ENCODE measurements around the gene ENAM. TPM values are rescaled to one million over a fixed set of nuclear protein-coding genes. Genes with fewer than 3 reads are reported as not detected.

The ENAM gene
- total RNA-seq, 2 donors from 2014 or later = not detected

Other genes with a start within 250 kb of the ENAM start
- not detected for gene SMR3B, start 245.6 kb upstream of the ENAM start, total RNA-seq
- not detected for gene OPRPN, start 230.8 kb upstream of the ENAM start, total RNA-seq
- gene MUC7, start 156.5 kb upstream of the ENAM start, total RNA-seq = not detected
- gene AMTN, start 110.2 kb upstream of the ENAM start, total RNA-seq = not detected
- gene AMBN, start 36.5 kb upstream of the ENAM start, total RNA-seq = not detected
- 1 to 10 TPM in 1 of 2 donors, not detected in 1; 2.8 TPM for gene JCHAIN, start 37.8 kb downstream of the ENAM start, total RNA-seq
- gene UTP3, start 59.8 kb downstream of the ENAM start, total RNA-seq = 10 to 100 TPM; 16.8 to 18.1 TPM
- 10 to 100 TPM; 32.8 to 33.0 TPM for gene RUFY3, start 93.2 kb downstream of the ENAM start, total RNA-seq
- gene GRSF1, start 211.1 kb downstream of the ENAM start, total RNA-seq = 10 to 100 TPM; 39.4 to 42.0 TPM

Data from T-helper 17 cell (primary cell).